Smooth muscle cell (in vitro differentiated cells): Measurements from ENCODE around the gene AFG3L2. TPM values are rescaled to one million over a fixed set of nuclear protein-coding genes. Genes with fewer than 3 reads are reported as not detected.

Experiments
- DNase-seq: peaks from one replicate; lab custom pipeline; 2025; ENCODE audit not compliant: unreplicated experiment; lab: John Stamatoyannopoulos, UW
- H2AFZ ChIP-seq: fragments of 200-600 bp; sonication (generic); 2 replicates; pipeline ENCODE4 v1.6.0; 2016; ENCODE audit warnings: antibody characterized with exemption, low read depth, mild to moderate bottlenecking
- H3F3A ChIP-seq: fragments of 200-600 bp; sonication (generic); 2 replicates; pipeline ENCODE4 v1.6.0; 2017; ENCODE audit warnings: antibody characterized with exemption, low read depth
- H3K27ac ChIP-seq: fragments of 200-600 bp; sonication (generic); 2 replicates; pipeline ENCODE4 v1.5.1; 2016; ENCODE audit warnings: low read depth, mild to moderate bottlenecking
- H3K27me3 ChIP-seq: fragments of 200-600 bp; sonication (generic); 2 replicates; pipeline ENCODE4 v1.6.1; 2016; ENCODE audit warnings: low read depth, mild to moderate bottlenecking
- H3K36me3 ChIP-seq: fragments of 200-600 bp; sonication (generic); 2 replicates; pipeline ENCODE4 v1.5.1; 2016; ENCODE audit warnings: low read depth
- H3K4me1 ChIP-seq: fragments of 200-600 bp; sonication (generic); 2 replicates; pipeline ENCODE4 v1.5.1; 2016; ENCODE audit warnings: low read depth
- H3K4me2 ChIP-seq: fragments of 200-600 bp; sonication (generic); 2 replicates; pipeline ENCODE4 v1.6.0; 2016; ENCODE audit warnings: mild to moderate bottlenecking
- H3K4me3 ChIP-seq: fragments of 200-600 bp; sonication (generic); 2 replicates; pipeline ENCODE4 v1.5.1; 2016; ENCODE audit warnings: mild to moderate bottlenecking
- H3K79me2 ChIP-seq: fragments of 200-600 bp; sonication (generic); 2 replicates; pipeline ENCODE4 v1.6.0; 2016; ENCODE audit warnings: low read depth, mild to moderate bottlenecking
- H3K9ac ChIP-seq: fragments of 200-600 bp; sonication (generic); 2 replicates; pipeline ENCODE4 v1.6.0; 2016; ENCODE audit warnings: low read depth
- H3K9me3 ChIP-seq: fragments of 200-600 bp; sonication (generic); replicated peaks from 2 replicates; pipeline ENCODE4 v1.5.1; 2016; ENCODE audit warnings: low read depth
- H4K20me1 ChIP-seq: fragments of 200-600 bp; sonication (generic); 2 replicates; pipeline ENCODE4 v1.6.0; 2016; ENCODE audit warnings: low read depth
- WGBS: methylation state at CpG from one replicate; pipeline ENCODE4 v1.1.7; 2016; ENCODE audit warnings: low lambda C conversion rate; 5-methylcytosine and 5-hydroxymethylcytosine counted together
- polyA plus RNA-seq: library from polyadenylated mRNA; unstranded; fragments of >200 nt; fragmentation: Nextera tagmentation; extraction: Ambion mirVana; gene quantifications from 2 replicates; pipeline ENCODE4 v1.2.1, GENCODE V29; 2016
- total RNA-seq: library from RNA; depleted of rRNA; stranded (reverse); fragments of >200 nt; gene quantifications from 2 replicates; pipeline ENCODE4 v1.2.3, GENCODE V29; 2014
- TF ChIP-seq, protein P1 (sequence below): fragments of 200-600 bp; sonication (generic); IDR thresholded peaks from 2 replicates; pipeline ENCODE4 v1.5.1; 2017; ENCODE audit warnings: borderline replicate concordance, mild to moderate bottlenecking, antibody characterized with exemption; ENCODE audit not compliant: insufficient read depth, poor library complexity, severe bottlenecking

AFG3L2 gene
- total and polyA plus RNA-seq, 2 experiments from 2014 or later, result 21.6 to 24.3 TPM

- Histone ChIP-seq H3K27me3 (no peaks in the 10 kb centered on the region), H3K27ac (peak overlapping the region; percentile 15), H3K9ac (no peak overlapping the region), H4K20me1 (peaks cover 98% of the 10 kb centered on the region), H3K79me2 (peaks cover 80% of the 10 kb centered on the region), H2AFZ (no peak overlapping the region), H3K4me3 (no peak overlapping the region), H3K4me2 (no peak overlapping the region), H3F3A (peaks cover 31% of the 10 kb centered on the region), H3K4me1 (no peaks in the 10 kb centered on the region), H3K36me3 (peaks cover 3% of the 10 kb centered on the region), H3K9me3 (no peaks in the 10 kb centered on the region)
- 69% methylated on average over 4 of the region's 4 CpGs for WGBS
- no peak for DNase-seq
- TF ChIP-seq, protein P1, sequence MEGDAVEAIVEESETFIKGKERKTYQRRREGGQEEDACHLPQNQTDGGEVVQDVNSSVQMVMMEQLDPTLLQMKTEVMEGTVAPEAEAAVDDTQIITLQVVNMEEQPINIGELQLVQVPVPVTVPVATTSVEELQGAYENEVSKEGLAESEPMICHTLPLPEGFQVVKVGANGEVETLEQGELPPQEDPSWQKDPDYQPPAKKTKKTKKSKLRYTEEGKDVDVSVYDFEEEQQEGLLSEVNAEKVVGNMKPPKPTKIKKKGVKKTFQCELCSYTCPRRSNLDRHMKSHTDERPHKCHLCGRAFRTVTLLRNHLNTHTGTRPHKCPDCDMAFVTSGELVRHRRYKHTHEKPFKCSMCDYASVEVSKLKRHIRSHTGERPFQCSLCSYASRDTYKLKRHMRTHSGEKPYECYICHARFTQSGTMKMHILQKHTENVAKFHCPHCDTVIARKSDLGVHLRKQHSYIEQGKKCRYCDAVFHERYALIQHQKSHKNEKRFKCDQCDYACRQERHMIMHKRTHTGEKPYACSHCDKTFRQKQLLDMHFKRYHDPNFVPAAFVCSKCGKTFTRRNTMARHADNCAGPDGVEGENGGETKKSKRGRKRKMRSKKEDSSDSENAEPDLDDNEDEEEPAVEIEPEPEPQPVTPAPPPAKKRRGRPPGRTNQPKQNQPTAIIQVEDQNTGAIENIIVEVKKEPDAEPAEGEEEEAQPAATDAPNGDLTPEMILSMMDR, result no peak
Measured at GRCh38 chr18:12321333-12321732, 55.7 kb downstream of the AFG3L2 start.

DNA sequence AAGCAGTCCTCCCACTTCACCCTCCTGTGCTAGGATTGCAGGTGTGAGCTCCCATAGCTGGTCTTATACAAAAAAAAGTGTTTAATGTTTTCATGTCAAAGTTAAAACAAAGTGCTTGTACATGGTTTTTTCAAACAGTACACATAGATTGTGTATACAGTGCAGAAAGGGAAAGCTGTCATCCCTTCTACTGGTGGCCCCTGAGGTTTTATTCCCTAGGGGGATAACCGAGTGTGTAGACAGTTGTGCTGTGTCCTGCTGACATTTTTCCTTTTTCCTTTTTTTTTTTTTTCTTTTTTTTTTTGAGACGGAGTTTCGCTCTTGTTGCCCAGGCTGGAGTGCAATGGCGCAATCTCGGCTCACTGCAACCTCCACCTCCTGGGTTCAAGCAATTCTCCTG is 58.2 kb downstream of the AFG3L2 start:
- 96% methylated on average over 5 of the region's 5 CpGs for WGBS
- H3K27ac ChIP-seq, result no peak overlapping the region

DNA sequence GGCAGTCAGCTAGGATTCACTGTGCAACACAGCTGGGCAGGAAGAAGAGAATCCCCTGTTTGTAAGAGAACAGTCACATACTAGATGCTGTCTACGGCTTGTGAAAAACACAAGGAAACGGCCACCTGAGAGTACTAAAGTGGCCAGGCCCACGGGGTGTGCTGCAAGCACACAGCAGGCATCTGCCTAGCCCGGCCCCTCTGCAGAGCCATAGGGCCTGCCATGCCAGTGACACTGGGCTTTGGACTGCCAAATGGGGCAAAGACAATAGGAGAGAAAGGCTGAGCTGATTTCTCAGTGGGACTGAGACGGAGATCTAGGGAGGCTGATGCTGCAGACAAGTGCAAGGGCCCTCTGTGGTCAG is 58.7 kb downstream of the AFG3L2 start:
- WGBS, result 51% methylated on average over 5 of the region's 5 CpGs
- H3K4me2 ChIP-seq, result no peak overlapping the region

More for the DNA sequence above, 58.2 kb downstream of the AFG3L2 start:
- Histone ChIP-seq H3K9ac (no peak overlapping the region), H3K27me3 (no peaks in the 10 kb centered on the region), H3K9me3 (no peaks in the 10 kb centered on the region), H3K36me3 (peaks cover 19% of the 10 kb centered on the region), H3K4me3 (no peak overlapping the region), H3F3A (peaks cover 38% of the 10 kb centered on the region), H3K4me1 (no peaks in the 10 kb centered on the region), H4K20me1 (peaks cover 98% of the 10 kb centered on the region), H3K4me2 (no peak overlapping the region), H2AFZ (no peak overlapping the region), H3K79me2 (peaks cover 97% of the 10 kb centered on the region)
- TF ChIP-seq, protein P1, result no peak
- DNase-seq, result no peak

More for the DNA sequence above, 58.7 kb downstream of the AFG3L2 start:
- Histone ChIP-seq H3F3A (peaks cover 33% of the 10 kb centered on the region), H3K79me2 (peaks cover 97% of the 10 kb centered on the region), H3K27me3 (no peaks in the 10 kb centered on the region), H4K20me1 (peaks cover 99% of the 10 kb centered on the region), H3K27ac (peak overlapping the region; percentile 50), H2AFZ (no peak overlapping the region), H3K4me1 (no peaks in the 10 kb centered on the region), H3K9ac (no peak overlapping the region), H3K36me3 (peaks cover 23% of the 10 kb centered on the region), H3K4me3 (no peak overlapping the region), H3K9me3 (no peaks in the 10 kb centered on the region)
- TF ChIP-seq, protein P1, result no peak
- no peak for DNase-seq
